HFF-Myc (cell line): ENCODE data around the gene TRPM1.

ENCODE experiments used
- DNase-seq: peaks from one replicate; pipeline ENCODE4 v3.0.0-alpha.2; 2011; ENCODE audit warnings: low read depth; ENCODE audit errors: extremely low read depth
- H3K4me3 ChIP-seq: replicated peaks from 2 replicates; pipeline ENCODE4 v1.5.1; 2011; ENCODE audit warnings: low read depth, mild to moderate bottlenecking, control low read depth, low read length
- CTCF ChIP-seq: IDR thresholded peaks from 2 replicates; pipeline ENCODE4 v1.5.1; 2012; ENCODE audit warnings: mild to moderate bottlenecking, low read depth, low read length, control low read depth; ENCODE audit errors: missing control alignments

The TRPM1 gene

GRCh38 chr15:31045606-31046005, 55.9 kb downstream of the TRPM1 start:
- no peak for TF ChIP-seq CTCF
- H3K4me3 ChIP-seq = no peak overlapping the region
- no peak for DNase-seq

GRCh38 chr15:31042751-31043150, 58.8 kb downstream of the TRPM1 start:
- H3K4me3 ChIP-seq = no peak overlapping the region
- DNase-seq = no peak
- TF ChIP-seq CTCF = no peak

GRCh38 chr15:31041610-31042009, 59.9 kb downstream of the TRPM1 start:
- DNase-seq = no peak
- TF ChIP-seq CTCF = no peak
- no peak overlapping the region for H3K4me3 ChIP-seq

GRCh38 chr15:31040611-31041010, 60.9 kb downstream of the TRPM1 start:
- H3K4me3 ChIP-seq = no peak overlapping the region
- no peak for DNase-seq
- TF ChIP-seq CTCF = no peak

- no peak for TF ChIP-seq CTCF
- no peak for DNase-seq
- no peak overlapping the region for H3K4me3 ChIP-seq
These were observed 61.6 kb downstream of the TRPM1 start for GRCh38 chr15:31039961-31040360.

DNA sequence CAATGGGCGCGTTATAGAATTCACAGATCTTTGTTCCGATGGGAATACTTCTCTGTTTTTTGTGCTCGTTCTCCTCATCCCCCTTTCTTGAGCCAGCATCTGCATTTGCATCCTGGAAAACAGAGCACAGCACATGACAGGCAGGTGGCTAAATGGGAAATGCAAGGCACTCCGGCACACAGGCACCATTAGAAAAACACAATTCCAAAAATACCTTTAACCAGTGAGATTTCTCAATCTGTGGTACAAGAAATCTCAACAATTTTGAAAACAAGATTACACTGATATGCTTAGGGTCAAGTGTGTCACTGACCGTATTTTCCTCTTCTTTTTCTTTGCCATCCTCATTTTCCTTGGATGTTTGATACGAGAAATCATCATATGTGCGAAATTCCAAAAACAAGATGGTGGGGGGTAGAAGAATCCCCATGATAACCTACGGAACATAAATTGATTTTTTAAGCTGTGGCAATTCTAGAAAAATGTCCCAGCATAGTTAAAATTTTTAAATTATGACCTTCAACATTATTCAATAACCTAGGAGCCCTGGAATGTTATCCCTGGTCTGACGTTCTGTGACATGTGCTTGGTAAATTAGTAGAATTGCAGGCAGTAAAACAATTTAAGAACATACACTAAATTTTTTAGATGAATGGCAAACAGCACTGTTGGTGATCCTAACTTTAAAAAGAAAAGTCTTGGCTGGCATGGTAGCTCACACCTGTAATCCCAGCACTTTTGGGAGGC, 63.6 kb downstream of the TRPM1 start:
- H3K4me3 ChIP-seq = no peak overlapping the region
- no peak for DNase-seq
- TF ChIP-seq CTCF = no peak

- no peak for TF ChIP-seq CTCF
- no peak overlapping the region for H3K4me3 ChIP-seq
- DNase-seq = no peak
These were observed 64.7 kb downstream of the TRPM1 start for GRCh38 chr15:31036783-31037182.
